ENCODE measurements around the gene DENND4C.

DNA sequence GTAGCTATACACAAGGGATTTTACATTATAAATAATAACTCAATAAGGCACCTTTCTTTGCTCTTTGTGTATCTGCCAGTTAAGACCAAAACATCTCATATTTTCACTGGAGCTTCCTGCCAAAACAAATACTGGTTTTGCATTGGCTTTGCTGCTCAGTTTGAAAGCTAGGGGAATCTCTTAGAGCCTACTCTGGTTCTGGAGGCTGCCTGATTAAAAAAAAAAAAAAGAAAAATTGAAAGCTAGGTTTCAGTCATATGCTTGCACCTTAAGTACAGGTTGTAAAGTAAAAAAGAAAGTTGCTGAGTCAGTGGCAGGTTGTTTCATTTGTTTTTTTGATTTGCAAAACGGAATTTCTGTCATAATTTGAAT is 2.3 kb downstream of the DENND4C start:
- TF ChIP-seq, protein P1, sequence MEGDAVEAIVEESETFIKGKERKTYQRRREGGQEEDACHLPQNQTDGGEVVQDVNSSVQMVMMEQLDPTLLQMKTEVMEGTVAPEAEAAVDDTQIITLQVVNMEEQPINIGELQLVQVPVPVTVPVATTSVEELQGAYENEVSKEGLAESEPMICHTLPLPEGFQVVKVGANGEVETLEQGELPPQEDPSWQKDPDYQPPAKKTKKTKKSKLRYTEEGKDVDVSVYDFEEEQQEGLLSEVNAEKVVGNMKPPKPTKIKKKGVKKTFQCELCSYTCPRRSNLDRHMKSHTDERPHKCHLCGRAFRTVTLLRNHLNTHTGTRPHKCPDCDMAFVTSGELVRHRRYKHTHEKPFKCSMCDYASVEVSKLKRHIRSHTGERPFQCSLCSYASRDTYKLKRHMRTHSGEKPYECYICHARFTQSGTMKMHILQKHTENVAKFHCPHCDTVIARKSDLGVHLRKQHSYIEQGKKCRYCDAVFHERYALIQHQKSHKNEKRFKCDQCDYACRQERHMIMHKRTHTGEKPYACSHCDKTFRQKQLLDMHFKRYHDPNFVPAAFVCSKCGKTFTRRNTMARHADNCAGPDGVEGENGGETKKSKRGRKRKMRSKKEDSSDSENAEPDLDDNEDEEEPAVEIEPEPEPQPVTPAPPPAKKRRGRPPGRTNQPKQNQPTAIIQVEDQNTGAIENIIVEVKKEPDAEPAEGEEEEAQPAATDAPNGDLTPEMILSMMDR (conservative IDR thresholded peaks at IDR 0.05 in 1 of 2, IDR thresholded peaks at IDR 0.05 in 1 of 2; ENCODE audit: low read depth in 1 of 2, low read length in 2 of 2), result no peak
- no peak for TF ChIP-seq EZH2 (IDR thresholded peaks at IDR 0.05; ENCODE audit: low read length, missing control alignments)

Data from fibroblast of lung (primary cell).